ENCODE measurements around the gene KLK8. TPM values are rescaled to one million over a fixed set of nuclear protein-coding genes. Genes with fewer than 3 reads are reported as not detected.

KLK8 gene
- total and polyA plus RNA-seq, 11 donors: 1.9 TPM; not detected in 10

DNA sequence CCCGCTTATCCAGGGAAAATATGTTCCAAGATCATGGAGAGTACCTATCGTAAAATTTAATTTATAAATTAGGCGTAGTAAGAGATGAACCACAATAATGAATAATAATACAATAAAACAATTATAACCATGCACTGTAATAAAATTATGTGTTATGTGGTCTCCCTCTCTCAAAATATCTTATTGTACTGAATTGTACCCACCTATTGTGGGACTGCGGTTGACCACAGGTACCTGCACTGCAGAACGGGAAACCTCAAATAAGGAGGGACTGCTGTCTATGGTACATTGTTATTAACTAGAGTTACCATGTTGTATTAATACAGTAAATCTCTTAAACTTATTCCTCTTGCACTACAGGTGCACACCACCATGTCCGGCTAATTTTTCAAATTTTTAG is 38.7 kb upstream of the KLK8 start:
- 93 to 95% (median 93%) methylated on average over 6 of the region's 6 CpGs for WGBS, 4 donors
- ATAC-seq (no peak), DNase-seq (no peak)
- Histone ChIP-seq H3K9me3 (no peaks in the 10 kb centered on the region), H3K27me3 (peaks cover 0 to 14% (median 1%) of the 10 kb centered on the region in 9 donors), H3K36me3 (no peaks in the 10 kb centered on the region), H3K27ac (no peak overlapping the region), H3K4me1 (no peaks in the 10 kb centered on the region), H3K4me3 (no peak overlapping the region)
- intact Hi-C loops (cut with DNase I): no loop called here
- TF ChIP-seq POLR2A (IDR thresholded peaks at IDR 0.05): no peak
- TF ChIP-seq, protein P1, sequence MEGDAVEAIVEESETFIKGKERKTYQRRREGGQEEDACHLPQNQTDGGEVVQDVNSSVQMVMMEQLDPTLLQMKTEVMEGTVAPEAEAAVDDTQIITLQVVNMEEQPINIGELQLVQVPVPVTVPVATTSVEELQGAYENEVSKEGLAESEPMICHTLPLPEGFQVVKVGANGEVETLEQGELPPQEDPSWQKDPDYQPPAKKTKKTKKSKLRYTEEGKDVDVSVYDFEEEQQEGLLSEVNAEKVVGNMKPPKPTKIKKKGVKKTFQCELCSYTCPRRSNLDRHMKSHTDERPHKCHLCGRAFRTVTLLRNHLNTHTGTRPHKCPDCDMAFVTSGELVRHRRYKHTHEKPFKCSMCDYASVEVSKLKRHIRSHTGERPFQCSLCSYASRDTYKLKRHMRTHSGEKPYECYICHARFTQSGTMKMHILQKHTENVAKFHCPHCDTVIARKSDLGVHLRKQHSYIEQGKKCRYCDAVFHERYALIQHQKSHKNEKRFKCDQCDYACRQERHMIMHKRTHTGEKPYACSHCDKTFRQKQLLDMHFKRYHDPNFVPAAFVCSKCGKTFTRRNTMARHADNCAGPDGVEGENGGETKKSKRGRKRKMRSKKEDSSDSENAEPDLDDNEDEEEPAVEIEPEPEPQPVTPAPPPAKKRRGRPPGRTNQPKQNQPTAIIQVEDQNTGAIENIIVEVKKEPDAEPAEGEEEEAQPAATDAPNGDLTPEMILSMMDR (IDR thresholded peaks at IDR 0.05): no peak

DNA sequence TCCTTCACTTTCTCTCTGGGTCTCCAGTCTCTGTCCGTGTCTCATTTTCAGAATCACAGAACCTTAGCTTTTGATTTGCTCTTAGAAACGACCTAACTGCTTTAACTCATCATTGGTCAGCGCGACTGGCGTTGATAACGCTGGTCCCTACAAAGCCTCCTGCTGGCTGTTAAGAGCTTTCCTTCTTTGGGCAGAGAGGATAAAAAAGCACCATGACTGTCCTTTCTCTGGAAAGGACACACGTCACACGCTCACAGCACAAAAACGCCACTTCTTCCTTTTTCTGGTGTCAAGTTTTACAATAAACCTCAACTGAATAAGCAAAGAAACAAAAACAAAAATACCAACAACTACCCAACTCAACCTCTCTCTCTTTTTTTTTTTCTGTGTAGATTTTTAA is 35.1 kb upstream of the KLK8 start:
- ATAC-seq (no peak), DNase-seq (no peak)
- Histone ChIP-seq H3K4me1 (no peaks in the 10 kb centered on the region), H3K27me3 (peaks cover 0 to 28% (median 5%) of the 10 kb centered on the region in 9 donors), H3K36me3 (no peaks in the 10 kb centered on the region), H3K27ac (no peak overlapping the region), H3K4me3 (no peak overlapping the region), H3K9me3 (no peaks in the 10 kb centered on the region)
- intact Hi-C loops (cut with DNase I): no loop called here
- TF ChIP-seq, protein P1 (IDR thresholded peaks at IDR 0.05): no peak
- TF ChIP-seq POLR2A (IDR thresholded peaks at IDR 0.05): no peak
- WGBS, 4 donors: 26 to 35% (median 33%) methylated on average over 9 of the region's 9 CpGs

DNA sequence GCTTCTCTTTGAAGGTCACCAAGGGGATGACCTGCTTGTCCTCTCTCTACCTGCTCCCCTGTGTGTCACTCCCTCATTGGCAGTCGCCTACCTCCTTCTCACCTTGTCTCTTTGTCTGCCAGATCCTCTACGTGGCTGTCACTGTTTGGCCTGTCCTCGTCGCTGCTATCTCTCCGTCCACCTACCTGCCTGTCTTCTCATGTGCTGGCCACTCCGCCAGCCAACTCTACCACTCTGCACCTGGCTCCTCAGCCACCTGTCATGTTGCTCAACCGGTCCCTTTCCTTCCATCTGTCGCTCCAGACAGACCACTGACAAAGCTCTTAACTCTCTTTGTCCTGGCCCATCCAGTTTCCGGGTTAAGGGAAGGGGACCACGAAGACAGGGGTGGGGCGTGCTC is 33.3 kb upstream of the KLK8 start, which contains the start of gene KLK12:
TSS of gene KLK12 (minus strand) at position 299 of the 400 bp plus-strand sequence. CDS start 381 bp downstream, outside the sequence.
- peaks cover 0 to 28% (median 5%) of the 10 kb centered on the region in 9 donors for H3K27me3 ChIP-seq
- DNase-seq: no peak
- H3K27ac ChIP-seq: no peak within 1 kb of the TSS
- no peaks in the 10 kb centered on the region for H3K4me1 ChIP-seq
- no peak within 1 kb of the TSS for H3K4me3 ChIP-seq
- no peak for ATAC-seq
- intact Hi-C loops (cut with DNase I): loop anchor here in 1 of 10 donors (5.0 kb wide), 1 partner anchor 48 kb away; the partner anchor contains the start of gene KLK14
- H3K36me3 ChIP-seq: no peaks in the 10 kb centered on the region
- 50 to 66% (median 56%) methylated on average over 11 of the region's 11 CpGs for WGBS, 4 donors
- TF ChIP-seq, protein P1 (IDR thresholded peaks at IDR 0.05): no peak
- no peak for TF ChIP-seq POLR2A (IDR thresholded peaks at IDR 0.05)
- no peaks in the 10 kb centered on the region for H3K9me3 ChIP-seq

DNA sequence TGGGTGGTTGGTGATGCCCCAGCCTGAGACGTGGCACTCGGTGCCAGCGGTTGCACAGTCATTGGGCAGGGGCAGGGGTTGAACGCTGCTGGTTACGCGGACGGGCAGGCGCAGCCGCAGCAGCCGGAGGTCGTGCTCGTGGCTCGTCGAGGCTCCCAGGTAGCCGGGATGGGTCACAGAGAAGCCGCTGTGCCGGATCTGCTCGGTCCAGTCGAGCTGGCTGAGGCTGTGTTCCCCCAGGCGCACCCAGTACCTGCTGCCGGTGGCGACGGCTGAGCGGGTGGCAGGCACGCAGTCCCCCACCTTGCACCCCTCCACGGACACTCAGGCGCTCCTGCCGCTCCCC is 30.4 kb upstream of the KLK8 start:
- no peak overlapping the region for H3K4me3 ChIP-seq
- DNase-seq (no peak), ATAC-seq (no peak)
- H3K27me3 ChIP-seq: peaks cover 0 to 44% (median 5%) of the 10 kb centered on the region in 9 donors
- intact Hi-C loops (cut with DNase I): loop anchor here in 1 of 10 donors (5.0 kb wide), 1 partner anchor 50 kb away; the partner anchor contains the start of gene KLK14
- H3K27ac ChIP-seq: no peak overlapping the region
- H3K36me3 ChIP-seq: no peaks in the 10 kb centered on the region
- peaks cover 0 to 2% (median 0%) of the 10 kb centered on the region in 12 donors for H3K4me1 ChIP-seq
- TF ChIP-seq, protein P1 (IDR thresholded peaks at IDR 0.05): no peak
- no peak for TF ChIP-seq POLR2A (IDR thresholded peaks at IDR 0.05)
- WGBS, 4 donors: 87 to 91% (median 90%) methylated on average over 25 to 28 of the region's 28 CpGs
- no peaks in the 10 kb centered on the region for H3K9me3 ChIP-seq

All from heart left ventricle (tissue), 16 donors.